Stimulated activated CD4-positive, alpha-beta T cell treated with anti-CD3 and anti-CD28 coated beads, Interleukin-4, amount 100 ng/mL, for 24 hours (primary cell): ENCODE measurements around the gene MCM5.
"Not testable (repeated sequence)": the region's sequence is repeated elsewhere in the genome, so short reads cannot be mapped to it uniquely, and the experiment has no call there.

Experiments
- DNase-seq: peaks from one replicate; pipeline ENCODE4 v3.0.0-alpha.2; 2020

The MCM5 gene

DNA sequence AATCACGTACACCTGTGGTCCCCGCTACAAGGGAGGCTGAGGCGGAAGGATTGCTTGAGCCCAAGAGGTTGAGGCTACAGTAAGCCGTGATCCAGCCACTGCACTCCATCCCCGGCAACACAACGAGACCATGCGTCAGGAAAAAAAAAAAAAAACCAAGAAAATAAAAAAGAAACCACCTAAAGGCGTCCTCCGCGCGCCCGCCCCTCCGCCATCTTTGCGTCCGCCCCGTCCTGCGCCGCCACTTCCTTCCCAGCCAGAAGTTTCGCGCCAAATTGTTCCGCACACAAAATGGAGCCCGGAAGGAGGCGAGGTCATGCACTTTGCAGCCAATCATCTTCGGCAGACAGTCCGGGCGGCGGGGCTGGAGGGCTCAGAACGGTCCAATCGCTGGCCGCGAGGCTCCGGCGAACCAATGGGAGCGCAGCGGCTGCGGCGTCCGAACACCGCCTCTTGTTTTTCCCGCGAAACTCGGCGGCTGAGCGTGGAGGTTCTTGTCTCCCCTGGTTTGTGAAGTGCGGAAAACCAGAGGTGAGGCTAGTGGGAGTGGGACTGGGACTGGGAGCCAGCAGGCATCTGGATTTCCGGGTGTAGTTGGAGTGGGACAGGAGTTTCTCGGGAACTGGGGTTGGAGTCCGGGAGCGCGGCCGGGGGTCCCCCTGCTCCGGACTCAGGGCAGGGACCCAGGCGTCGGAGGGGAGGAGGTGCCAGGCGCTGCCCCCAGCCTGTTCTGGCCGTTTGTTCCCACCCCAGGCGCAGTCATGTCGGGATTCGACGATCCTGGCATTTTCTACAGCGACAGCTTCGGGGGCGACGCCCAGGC is at the start of gene MCM5:
TSS of gene MCM5 (plus strand) at position 463 of the 823 bp plus-strand sequence. CDS start at position 762, 299 bp downstream.
- peak; percentile 99 for DNase-seq

DNA sequence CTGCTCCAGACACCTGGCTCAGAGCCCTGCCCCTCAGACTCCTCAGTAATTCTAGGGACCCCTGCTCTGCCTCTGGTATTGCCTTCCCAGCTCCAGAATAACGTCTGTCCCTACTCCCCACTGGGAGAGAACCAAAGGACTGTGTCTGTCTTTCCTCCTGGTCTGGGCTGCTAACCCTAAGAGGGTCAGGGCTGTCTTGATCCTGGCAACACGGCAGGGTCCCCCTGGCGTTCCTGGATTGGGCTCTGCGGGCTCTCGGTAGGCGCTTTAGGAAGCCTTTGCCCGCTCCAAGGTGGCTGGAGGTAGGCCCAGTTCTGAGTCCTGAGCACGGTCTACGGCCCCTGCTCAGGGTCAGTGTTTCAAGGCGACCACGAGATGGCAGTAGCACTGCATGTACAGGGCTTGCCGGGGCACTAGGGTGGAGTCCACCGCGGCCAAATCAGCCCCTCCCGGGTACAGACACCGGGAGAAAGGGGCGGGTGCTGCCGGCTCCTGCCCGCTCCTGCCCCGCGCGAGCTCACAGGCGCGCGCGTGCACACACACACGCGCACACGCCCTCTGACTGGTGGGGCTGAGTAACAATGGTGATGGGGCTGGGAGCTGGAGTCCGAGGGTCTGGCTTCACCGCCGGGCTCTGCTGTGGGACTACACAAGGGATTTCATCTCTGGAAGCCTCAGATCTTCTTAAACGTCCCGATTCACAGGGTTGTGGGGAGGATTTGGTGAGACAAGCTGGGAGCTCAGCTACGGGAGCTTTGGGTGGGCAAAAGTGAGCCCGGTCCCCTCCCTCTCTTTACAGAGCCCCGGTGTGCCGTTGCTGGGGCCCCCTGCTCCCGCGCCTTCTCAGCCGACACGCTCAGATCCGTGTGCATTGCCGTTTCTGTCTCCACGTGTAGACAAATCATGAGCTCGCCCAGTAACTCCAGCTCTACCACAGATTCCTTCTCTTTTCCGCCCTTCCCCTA is 49.1 kb upstream of the MCM5 start:
- DNase-seq, result peak; percentile 89

DNA sequence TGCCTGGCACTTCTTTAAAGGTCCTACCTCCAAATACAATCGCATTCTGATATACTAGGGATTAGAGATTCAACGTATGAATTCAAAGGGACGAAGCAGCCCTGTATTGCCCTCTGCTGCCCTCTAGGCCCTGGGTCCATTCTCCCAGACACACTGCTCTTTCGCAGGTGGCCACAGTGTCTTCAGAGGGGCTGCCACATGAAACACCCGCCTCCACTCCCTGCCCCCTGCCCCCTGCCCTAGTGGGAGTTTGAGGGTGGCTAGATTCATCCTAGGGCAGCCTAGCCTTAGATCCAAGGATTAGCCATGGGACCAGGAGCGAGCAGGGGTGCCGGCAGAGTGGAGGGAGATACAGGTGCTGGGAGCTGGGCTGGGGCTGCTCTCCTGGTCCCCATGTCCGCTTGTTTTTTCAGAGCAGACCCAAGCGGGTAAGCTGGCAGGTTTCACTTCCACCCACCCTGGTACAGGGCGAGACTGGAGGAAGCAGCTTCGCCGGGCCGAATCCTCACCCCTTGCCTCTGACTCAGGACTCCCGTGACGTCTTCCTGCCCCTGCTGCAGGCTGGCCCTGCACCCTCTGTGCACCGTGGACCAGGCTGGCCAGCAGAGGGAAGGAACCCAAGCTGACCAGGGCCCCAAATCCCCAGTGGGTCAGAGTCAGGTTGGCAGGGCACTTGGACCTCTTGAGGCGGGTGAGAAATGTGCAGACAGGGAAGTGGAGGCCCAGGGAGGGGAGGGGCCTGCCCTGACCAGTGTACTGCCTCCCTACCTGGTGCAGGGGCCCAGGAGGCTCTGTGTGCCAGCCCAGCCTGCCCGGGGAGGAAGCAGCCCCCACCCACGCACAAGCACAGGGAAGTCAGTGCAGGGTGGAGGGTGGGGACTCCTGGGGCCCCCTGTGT is 47.5 kb upstream of the MCM5 start:
- peak; percentile 45 for DNase-seq

DNA sequence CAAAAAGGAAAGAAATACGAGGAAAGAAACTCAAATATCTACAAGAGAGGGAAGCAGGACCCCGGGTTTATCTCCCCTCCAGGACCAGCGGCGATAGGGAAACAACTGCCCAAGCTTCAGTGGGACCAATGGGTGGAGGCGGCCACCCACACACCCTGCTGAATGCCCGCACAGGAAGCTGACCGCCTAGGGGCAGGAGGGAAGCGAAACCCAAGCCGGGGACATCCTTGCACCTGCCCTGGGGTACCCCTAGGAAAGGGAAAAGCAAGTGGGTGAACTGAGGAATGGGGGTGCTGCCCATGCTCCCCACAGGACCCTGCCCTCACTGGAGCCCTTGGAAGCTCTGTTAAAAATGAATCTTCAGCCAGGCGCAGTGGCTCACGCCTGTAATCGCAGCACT is 46.6 kb upstream of the MCM5 start:
- DNase-seq, result no peak

DNA sequence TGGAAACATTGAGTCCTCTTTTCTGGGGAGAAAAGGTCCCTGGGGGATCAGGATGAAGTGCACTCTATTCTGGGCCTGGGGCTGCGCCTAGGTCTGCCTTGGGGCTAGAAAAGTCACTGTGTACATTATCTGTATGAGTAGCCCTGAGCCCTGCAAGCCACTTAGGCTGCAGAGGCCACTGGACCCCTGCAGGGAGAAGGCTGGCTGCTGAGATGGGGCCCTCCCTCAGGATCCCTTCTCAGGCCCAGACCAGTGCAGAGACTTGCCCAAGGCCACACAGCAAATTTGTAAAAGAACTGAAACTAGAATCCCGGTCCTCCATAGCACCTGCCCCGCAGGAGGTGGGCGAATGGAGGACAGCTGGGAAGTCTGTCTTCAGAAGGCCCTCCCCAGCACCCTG is 45.9 kb upstream of the MCM5 start:
- DNase-seq, result no peak

DNA sequence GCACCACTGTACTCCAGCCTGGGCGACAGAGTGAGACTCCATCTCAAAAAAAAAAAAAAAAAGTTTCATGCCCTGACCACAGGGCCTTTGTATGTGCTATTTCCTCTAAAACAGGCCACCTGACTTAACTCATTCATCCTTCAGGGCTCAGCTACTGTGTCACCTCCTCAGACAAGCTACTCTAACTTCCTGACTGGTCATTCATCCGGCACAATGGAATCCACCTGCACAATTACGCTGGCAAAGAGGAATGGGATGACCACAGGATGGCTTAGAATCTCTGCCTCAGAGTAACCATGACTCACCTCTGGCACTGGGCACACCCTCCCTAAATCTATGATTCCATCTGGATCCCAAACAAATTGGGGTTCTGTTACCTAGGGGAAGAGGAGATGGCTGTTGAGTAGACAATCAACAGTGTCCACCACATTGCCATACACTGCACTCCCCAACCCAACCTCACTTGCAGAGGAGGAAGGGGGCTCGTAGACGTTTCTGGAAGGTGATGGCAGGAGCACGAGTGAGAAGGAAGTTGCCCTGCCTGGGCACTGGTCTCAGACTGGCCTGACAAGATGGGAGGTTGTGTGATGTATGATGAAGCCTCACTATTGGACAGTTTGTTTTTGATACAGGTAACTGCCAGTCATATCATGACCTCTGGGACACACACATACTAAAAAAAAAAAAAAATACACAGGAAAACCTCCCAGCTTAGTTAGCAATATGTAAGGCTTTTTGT is 41.9 kb upstream of the MCM5 start:
- DNase-seq, result no peak

DNA sequence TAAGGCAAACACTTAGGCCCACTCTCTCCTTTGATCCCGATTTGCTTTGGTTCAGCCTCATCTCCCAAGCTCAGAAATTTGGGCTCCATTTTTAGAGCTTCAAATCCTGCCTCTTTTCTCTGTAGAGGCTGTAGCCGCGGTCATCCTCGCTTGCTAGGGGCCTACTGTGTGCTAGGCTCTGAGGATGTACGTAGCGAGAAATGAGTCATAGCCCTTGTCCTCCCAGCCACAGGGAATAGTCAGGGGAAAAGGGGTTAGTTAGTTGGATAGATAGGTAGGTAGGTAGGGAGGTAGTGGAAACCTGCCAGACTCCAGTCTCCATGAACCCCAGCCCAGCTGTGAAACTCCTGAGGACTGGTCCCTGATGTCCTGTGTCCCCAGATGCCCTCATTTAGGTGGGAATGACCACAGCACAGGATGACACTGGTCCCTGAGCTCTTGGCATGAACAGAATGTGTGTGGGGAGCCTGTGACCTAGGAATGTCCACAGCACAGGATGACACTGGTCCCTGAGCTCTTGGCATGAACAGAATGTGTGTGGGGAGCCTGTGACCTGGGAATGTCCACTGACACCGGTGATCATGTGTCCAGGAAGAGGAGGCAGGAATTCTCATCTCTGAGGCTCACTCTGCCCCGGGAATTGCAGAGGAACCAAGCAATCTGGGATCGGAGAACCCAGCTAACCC is 40.4 kb upstream of the MCM5 start:
- DNase-seq, result no peak

DNA sequence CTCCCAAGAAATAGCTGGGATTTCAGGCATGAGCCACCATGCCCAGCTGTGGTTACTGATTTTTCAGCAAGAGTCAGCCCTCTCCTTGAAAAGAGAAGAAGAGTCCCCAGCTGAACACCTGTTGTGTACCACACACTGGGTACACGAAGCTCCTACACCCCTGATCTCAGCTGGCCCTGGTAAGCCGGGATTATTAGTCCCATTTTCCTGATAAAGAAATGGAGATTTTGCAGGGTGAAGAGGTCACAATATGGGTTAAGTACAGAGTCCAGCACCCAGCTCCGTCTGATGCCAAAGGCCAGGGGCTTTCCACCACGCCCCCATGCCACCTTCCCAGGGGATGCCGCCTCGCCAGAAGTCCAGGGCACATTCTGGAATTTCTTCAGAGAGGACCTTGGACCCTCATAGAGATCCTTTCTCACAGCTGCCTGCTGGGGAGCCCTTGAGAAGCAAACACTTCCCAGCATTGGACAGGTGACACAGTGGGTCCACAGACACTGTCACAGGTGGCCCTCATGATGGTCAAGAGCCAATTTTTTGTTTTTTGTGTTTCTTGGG is 38.9 kb upstream of the MCM5 start:
- no peak for DNase-seq

DNA sequence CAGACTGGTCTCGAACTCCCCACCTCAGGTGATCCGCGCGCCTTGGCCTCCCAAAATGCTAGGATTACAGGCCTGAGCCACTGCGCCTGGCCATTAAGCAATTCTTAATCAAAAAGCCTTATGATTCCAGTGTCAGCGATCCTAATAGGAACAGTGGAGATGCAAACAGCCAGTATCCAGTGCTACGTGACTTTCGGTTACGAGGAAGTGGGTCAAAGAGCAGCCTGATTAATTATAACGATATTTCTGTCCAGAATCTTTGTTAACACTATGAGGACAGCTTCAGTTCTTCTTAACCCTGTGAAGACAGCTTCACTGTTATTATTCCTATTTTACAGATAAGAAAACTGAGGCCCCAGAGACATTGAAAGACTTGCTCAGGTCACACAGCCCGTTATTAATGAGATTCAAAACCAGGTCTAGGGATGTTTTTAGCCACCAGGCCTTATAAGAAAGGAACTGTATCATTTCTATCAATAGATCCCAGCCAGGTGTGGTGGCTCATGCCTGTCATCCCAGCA is 36.3 kb upstream of the MCM5 start:
- no peak for DNase-seq

DNA sequence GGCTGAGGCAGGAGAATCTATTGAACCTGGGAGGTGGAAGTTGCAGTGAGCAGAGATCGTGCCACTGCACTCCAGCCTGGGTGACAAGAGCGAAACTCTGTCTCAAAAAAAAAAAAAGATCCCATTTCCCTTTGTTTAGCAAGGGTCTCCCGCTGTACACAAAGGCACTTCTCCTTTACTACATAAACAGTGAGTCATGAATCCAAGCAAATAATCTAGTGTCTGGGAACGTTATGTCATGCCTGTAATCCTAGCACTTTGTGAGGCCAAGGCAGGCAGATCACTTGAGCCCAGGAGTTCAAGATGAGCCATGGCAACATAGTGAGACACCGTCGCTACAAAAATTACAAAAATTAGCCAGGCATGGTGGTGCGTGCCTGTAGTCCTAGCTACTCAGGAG is 35.7 kb upstream of the MCM5 start:
- not testable (repeated sequence) for DNase-seq

DNA sequence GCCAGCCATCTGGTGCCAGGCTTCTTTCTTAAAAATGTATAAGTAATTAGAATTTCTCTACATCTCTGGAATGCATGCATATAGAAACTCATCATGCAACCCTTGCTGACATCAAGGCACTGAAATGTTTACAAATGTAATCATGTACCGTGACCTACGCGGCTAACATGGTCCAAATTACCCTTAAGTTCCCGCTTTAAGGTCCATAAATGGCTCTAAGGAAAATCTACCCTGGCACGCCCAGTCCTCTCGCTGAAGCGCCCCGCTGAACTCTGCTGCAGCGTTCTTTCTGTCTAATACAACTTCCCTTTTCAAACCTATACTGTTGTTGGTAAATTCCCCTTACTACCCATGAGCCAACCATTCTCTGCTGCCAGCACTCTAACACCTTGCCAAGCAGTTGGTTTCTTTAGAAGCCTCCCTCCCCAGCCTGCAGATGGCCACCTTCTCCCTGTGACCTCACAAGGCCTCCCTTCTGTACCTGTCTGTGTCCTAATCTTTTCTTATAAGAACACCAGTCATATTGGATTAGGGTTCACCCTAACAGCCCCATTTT is 32.5 kb upstream of the MCM5 start:
- no peak for DNase-seq

DNA sequence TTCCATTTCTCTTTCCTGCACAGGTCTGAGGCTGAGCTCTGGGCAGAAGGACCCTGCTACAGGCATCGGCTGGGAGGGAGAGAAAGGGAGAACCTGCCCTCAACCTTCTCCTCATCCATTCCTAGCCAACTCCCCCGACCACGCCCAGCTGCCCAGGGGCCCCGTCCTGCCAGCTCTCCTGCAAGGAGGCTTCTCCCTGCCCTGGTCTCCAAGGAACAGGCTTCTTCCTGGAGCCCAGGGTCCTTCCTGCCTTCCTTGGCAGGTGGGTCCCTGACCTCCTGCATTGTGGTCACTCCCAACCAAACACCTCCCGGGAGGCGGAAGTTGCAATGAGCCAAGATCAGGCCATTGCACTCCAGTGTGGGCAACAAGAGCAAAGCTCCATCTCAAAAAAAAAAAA is 31.6 kb upstream of the MCM5 start:
- no peak for DNase-seq

DNA sequence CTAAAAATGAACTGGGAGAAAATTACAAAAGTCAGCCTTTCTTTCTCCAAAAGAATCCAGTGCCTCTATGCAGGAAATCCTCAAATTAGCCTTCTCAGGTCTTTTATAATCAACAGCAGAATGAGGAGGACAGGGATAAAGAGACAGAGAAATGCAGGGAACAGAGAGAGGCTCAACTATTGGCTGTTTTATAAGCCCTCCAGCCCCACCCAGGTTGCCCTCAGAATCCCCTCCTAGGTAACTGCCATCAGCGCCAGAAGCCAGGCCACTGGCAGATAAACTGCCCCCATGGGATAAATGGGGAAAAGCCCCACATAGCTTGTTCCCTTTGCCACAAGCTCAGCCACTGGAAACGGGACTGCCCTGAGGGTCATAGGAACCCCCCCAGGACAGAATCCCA is 29.9 kb upstream of the MCM5 start:
- DNase-seq, result no peak

DNA sequence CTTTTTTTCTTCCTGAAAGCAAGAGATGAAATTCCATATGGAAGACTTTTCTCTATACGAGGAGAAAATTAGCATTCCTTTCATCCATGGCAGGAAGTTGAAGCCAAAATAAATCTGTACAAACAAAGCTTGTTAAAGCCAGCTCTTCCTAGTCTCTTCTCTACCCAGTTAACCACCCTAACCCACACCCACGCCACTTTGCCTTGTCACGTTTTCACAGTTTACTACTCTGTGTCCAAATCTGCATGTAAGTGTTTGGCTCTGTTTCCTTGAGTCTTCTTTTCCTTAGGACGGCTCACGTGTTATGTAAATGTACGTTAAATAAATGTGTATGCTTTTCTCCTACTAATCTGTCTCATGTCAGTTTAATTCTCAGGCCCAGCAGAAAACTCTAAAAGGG is 26.2 kb upstream of the MCM5 start:
- DNase-seq, result no peak

DNA sequence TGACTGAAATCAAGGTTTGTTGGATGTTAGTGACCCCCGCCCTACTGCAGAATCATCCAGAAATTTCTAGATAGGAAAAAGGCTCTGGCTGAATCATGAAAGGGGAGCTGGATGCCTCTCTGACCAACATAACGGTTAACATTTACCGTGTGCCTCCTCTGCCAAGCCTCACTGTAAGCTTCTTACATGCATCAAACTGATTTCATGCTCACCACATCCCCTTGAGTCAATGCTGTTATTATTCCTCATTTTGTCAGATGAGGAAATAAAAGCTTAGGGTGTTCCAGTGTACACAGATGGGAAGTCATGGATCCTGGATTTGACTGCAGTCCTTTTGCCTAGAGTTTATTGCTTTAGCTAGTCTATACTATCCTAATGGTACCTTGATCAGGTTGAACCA is 24.9 kb upstream of the MCM5 start:
- DNase-seq, result no peak

DNA sequence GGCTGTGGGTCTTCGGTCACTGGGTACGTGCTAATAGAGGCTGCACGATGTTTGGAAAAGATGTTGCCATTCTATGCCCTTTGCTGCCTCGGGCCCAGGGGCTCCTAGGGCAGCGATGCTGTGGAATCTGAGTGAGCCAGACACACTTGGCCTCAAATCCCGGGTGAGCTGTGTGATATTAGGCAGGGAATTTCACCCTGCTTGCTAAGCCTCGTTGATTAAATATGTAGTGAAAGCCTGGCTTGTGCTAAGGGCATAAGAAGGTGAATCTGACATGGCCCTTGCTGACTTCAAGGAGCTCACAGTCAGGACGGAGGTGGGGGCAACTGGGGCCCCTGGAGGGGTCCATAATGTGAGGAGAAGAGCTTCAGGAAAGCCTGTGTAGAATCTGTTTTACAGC is 24.4 kb upstream of the MCM5 start:
- no peak for DNase-seq

DNA sequence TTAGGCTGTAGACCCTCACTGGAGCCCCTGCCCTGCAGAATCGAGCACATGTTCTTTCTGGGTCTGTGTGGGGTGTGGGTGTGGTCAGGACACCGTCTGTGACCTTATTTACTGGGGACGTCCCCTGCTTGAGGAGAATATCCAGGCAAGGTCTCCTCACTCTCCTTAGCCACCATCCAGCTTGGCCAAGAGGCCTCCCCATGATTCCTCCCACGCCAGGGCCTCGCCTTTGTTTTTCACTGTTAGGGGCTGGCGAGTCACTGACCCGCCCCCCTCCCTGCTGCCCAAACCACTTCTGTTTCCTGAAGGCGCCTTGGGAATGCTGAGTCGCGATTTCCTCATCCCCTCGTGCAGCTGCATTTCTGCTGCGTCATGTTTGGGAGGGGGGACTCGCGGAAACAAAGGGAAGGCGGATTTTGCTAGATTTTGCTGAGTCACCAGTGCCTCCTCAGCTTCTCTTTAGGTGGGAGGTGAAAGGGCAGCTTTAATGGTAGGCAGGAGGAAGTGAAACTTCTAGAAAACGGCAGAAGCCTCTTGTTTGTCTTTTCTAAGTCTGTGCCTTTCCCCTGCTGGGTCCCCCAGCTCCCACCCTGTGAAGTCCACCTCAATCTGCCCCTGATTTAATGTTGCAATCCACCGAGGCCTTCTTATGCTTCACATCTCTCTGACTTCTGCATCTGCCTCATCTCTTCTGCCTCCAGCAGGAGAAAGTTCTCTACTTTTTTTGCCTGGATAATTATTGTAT is 23.0 kb upstream of the MCM5 start:
- DNase-seq, result peak; percentile 45

DNA sequence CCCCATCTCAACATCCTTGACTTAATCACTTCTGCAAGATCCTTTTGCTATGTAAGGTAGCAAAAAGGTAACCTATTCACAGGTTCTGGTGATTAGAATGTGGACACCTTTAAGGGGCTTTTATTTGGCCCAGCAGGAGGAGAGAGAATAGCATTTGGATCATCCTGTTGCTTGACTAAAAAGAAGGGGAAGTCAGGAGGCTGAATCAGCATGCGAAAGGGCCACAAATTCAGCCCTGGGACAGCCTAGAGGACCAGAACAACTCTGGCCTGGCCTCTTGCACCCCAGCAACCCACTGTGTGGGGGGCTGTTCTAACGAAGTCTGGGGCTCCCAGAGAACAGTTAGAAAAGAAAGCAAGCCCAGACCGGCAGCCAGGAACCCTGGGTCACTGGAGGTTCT is 22.2 kb upstream of the MCM5 start:
- no peak for DNase-seq

DNA sequence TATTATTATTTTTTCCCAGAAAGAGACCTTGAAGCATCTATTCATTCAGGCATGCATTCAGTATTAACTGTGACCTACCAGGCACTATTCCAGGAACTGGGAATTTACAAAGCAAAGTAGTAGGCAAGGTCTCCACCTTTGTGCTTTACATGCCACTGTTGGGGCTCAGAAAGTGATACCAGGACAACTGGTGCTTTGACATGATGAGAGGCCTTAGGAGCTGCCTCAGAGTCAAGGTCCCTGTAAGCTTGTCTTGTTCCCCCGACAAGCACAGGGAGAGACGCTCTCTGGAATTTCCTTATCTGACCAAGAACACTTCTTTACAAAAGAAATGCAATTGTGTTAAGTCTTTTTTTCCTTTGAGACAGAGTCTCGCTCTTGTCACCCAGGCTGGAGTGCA is 21.3 kb upstream of the MCM5 start:
- no peak for DNase-seq
